GM12892 (cell line): ENCODE measurements around the gene SGSH.

Source experiments
- POLR2A ChIP-seq: IDR thresholded peaks from 2 replicates; pipeline ENCODE4 v1.6.1; 2011; ENCODE audit warnings: low read depth, low read length, control low read depth
- POLR2AphosphoS5 ChIP-seq: IDR thresholded peaks from 2 replicates; pipeline ENCODE4 v1.6.1; 2011; ENCODE audit warnings: low read depth, low read length, control low read depth
- TAF1 ChIP-seq: IDR thresholded peaks from 2 replicates; pipeline ENCODE4 v1.6.1; 2011; ENCODE audit warnings: low read depth, mild to moderate bottlenecking, control low read depth, low read length, borderline replicate concordance

- no peak for TF ChIP-seq POLR2A
- no peak for TF ChIP-seq POLR2AphosphoS5
- no peak for TF ChIP-seq TAF1
Observed at GRCh38 chr17:80262775-80263244, 42.7 kb upstream of the SGSH start.
